KG1 (cell line): ENCODE data around the gene PTPA.

Experiments used
- DNase-seq: peaks from one replicate; lab custom pipeline; 2025; lab: John Stamatoyannopoulos, UW

Gene PTPA

DNA sequence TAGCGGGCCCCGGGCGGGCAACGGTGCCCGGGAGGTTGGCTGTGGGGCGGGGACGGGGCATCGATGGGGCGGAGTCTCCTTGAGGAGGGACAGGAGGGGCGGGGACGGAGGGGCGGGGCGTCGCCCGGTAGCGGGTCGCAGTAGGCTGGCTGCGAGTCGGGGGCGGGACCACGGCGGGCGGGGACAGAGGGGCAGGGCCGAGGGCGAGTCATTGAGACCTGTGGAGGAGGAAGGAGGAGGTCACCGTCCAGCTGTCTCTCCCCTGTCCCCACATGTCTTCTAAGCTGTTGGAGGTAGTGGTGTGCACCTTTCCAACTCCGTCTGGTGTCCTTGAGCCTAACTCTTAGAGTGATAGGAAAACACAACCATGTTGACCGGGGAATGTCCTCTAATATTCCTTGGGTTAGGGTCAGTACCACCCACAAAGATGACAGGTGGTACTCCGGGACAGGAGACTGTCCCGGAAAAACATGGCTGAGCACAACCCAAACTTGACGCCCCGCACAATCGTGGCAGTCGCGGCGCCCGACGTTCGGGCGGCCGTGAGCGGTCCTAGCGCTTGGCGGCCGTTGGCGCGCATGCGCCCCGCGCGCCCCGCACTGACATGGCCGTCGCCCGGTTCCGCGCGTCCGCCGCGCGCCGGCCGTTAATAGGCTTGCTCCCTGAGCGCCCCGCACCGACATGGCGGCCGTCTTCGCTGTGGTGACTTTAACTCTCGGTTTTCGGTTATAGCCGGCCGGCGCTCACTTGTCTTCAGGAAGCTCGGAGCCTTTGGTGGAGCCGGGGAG, at the start of gene PTPA, which contains the start of gene CRAT:
Gene PTPA, plus strand, starts transcription at position 676 of the 788 bp plus-strand sequence. CDS start 186 bp downstream, outside the sequence.
Gene CRAT, minus strand, starts transcription at position 54 of the 788 bp plus-strand sequence. CDS start 284 bp downstream, outside the sequence.
- peak; percentile 87 for DNase-seq

DNA sequence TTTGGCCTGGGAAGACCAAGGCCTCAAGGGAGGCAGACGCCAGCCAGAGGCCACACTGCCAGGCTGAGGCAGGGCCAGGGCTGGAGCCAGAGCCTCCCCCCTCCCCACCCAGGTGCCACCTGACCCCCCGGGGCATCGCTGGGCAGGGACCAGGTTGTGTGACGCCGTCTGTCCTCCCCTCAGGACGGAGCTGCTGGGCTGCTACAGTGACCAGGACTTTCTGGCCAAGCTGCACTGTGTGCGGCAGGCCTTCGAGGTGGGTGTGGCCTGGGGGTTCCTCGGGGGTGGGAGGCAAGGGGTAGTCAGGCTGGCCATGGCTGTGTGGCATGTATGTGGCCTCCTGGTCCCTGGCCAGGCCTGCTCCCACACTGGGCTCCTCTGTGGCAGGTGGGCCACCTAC, 48.2 kb upstream of the PTPA start:
- DNase-seq = no peak

DNA sequence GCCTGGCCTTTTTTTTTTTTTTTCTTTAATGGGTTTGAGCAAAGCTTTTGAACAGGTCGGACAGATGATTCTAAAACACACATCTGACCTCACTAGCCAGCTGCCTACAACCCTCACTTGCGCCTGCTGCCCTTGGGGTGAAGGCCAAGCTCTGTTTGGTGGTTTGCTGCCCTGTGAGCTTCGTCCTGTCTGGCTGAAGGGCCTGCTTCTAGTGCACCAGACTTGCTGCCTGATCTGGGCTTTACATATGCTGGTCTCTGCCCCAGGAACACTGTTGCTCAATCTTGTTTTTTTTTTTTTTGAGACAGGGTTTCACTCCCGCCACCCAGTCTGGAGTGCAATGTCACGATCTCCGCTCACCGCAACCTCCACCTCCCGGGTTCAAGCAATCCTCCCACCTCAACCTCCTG, 46.7 kb upstream of the PTPA start:
- DNase-seq = no peak

DNA sequence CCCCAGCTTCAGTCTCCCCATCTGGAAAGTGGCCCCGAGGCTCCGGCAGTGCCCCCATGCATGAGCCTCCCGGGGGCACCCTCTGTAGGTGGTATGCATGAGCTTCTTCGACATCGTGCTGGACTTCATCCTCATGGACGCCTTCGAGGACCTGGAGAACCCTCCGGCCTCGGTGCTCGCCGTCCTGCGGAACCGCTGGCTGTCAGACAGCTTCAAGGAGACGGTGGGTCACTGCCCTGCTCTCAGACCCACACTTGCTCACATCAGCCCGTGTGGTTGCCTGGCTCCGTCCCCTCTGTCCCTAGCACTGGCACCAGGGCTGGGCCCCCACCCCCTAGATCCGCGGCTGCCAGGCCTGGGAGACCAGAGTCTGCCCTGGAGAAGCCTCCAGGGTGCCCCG, 43.1 kb upstream of the PTPA start:
- no peak for DNase-seq

DNA sequence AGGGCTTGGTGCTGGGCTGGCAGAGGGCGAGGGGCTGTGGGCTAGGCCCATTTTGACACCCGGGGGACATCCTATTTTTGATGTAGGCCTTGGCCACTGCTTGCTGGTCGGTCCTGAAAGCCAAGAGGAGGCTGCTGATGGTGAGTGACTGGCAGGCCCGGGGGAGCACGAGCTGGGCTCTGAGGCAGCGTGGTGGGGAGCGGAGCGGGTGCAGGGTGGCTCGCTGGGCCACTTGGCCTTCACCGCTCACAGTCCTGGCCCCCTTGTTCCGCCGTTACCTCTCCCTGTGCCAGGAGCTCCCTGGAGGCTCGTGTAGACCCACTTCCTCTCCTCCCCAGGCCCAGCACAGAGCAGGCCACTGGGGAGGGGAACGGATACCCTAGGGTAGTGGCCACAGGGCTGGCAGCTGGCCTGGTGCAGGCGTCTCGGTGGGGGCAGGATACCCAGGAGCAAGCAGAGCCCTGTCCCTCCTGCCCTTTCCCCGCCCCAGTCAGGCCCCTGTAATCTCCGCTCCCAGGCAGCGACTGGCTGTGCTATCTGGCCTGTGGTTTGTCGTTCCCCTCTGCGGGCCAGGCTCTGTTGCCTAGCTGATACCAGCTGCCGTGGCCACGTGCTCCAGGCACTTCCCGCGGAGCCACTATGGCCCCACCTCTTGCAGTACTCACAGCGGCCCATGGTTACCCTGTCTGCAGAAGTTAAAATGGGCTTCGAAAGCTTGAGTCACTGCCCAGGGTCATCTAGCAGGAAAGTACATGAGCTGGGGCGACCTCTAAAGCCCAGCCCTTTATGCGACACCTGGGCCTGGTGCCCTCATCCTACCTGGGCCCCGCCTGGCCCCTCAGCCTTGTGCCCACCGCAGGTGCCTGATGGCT, 42.0 kb upstream of the PTPA start:
- peak; percentile 11 for DNase-seq

DNA sequence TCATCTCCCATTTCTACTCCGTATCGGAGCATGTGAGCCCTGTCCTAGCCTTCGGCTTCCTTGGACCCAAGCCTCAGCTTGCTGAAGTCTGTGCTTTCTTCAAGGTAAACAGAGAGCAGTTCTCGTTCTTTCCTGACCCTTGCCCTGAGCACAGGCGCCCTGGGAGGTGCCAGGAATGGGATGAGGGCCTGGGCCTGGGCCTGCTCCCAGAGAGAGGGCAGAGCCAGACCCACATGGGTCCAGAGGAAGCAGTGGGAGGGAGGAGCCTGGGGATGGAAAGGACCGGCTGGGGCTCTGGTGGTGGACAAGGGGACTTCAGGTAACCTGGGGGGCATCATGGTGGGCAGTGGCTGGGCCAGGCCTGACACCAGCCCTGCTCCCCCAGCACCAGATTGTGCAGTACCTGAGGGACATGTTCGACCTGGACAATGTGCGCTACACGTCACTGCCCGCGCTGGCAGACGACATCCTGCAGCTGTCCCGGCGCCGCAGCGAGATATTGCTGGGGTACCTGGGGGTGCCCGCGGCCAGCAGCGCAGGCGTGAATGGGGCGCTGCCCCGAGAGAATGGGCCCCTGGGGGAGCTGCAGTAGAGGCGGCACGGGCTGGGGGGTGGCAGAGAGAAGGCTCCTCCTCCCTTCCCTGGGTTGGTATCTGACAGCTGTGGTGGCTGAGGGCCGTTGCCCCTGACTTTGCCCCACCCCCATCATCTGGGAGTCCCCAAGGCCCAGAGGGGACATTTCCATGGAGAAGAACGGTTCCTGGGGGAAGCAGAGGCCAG, 41.2 kb upstream of the PTPA start:
- no peak for DNase-seq

DNA sequence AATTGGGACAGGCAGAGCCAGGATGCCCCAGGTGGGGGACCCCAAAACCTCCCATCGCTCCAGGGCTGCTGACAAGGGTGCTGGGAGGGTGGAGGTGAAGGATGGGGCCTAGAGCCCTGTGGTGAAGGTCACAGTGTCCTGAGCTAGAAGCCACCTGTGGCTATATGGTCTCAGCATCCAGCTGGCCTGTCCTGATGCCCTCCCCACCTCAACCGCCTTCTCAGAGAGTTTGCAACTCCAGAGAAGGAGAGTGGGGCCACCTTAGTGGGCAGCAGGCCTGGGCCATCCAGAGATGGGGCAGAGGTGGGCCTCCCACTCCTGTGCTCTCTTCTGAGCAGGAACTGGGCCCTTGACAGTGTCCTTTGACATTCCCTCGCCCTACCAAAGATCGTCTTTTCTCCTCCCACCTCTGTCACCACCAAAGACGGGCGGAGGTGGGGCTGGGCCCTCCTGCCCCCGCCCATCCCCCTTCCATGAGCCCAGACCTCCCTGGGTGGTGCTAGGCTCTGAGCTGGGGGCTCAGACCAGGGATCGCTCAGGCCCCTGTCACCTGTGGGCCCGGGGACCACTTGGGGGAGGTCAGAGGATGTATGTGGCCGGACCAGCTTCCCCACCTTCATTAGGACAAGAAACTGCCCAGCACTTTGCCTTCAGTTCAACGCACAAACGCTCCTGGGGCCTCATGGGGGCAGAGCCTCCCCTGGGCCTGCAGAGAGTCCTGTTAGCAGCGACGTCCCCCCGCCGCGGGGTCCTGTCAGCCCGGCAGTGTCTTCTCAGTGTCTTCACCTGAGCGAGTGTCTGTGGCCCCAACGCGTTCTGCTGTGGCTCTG, 40.3 kb upstream of the PTPA start:
- DNase-seq = no peak

DNA sequence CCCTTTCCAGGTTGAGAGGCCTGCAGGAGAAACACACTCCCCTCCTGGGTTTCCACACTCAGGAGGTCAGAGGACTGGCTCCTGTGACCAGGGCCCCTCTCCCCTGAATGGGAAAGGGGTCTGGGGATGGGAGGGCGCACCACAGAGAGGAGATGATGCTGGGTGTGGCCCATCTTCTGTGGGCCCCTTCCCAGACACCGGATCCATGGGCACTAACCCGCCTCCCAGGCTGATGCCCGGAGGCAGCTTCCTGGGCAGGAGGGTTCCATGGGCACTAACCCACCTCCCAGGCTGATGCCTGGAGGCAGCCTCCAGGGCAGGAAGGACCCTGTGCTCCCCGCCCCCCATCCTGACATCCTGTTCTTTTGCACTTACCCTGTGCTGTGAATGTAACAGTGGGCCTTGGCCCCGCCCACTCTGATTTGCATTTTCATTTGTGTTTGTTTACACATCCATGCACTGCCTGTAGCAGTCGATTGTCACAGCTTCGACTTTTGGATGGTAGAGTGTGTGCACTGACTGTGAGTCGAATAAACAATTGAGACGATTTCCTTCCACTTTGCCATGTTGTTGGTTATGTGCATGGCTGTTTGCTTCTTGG, 39.6 kb upstream of the PTPA start:
- no peak for DNase-seq

DNA sequence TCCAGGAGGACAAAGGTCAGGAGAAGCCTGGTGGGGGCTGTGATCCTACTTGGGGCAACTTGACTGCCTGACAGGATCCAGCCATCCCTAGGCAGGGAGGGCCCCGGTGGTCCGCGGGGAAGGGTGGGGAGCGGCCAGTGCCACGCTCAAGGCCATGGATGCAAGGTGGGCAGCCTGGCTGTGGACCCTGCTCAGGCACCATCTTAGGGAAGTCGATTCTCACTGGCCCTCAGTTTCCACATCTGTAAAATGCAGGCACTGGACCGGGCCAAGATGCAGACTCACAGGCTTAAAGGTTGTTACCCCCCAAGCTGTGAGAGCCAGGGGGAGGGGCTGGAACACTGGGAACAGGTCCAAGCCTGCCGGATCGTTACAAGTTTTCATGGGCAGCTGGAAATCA, 39.0 kb upstream of the PTPA start:
- no peak for DNase-seq

DNA sequence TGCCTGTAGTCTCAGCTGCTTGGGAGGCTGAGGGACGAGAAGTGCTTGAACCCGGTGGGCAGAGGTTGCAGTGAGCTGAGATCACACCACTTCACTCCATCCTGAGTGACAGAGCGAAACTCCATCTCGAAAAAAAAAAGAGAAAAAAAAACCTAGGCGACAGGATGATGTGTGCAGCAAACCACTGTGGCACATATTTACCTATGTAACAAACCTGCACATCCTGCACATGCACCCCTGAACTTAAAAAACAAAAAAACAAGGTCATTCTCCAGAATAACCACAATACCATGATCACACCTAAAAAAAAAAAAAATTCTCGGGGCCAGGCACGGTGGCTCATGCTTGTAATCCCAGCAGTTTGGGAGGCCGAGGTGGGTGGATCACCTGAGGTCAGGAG, 37.8 kb upstream of the PTPA start:
- no peak for DNase-seq

DNA sequence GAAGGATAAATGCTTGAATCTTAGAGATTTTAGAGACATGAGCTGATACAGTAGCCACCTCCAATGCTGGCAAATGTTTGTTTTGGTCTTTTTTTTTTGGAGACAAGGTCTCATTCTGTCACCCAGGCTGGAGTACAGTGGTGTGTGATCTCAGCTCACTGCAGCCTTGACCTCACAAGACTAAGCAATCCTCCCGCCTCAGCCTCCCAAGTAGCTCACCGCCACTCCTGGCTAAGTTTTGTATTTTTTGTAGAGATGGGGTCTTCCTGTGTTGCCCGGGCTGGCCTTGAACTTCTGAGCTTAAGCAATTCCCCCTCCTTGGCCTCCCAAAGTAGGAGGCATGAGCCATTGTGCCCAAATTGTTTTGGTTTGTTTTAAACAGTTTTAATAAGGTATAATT, 37.1 kb upstream of the PTPA start:
- no peak for DNase-seq

DNA sequence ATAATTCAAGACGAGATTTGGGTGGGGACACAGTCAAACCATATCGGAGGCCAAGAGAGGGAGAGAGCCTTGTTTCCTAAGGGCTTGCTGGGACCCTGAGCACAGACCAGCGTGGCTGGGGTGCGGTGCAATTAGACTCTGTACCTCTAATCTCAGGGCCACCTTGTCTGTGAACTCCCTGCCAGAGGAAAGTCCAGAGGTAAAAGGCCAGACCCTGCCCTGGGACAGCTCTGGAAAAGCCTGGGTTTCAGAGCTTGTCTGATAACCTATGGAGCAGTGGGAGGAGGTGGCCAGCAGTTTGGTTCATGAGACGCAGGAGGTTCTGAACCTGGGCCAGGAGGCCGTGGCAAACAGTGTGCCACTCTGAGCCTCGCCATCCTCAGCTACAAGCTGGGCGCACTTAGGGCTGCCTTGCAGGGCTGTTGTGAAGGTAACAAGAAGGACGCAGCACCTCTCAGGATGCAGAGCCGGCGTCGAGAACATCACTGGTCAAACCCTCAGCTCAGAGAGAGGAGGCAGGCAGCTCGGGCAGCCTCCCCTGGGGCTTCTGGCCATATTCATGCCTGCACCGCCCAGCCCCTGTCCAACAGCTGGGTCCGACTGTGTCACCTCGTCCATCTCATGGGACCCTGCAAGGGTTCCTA, 35.1 kb upstream of the PTPA start:
- no peak for DNase-seq

DNA sequence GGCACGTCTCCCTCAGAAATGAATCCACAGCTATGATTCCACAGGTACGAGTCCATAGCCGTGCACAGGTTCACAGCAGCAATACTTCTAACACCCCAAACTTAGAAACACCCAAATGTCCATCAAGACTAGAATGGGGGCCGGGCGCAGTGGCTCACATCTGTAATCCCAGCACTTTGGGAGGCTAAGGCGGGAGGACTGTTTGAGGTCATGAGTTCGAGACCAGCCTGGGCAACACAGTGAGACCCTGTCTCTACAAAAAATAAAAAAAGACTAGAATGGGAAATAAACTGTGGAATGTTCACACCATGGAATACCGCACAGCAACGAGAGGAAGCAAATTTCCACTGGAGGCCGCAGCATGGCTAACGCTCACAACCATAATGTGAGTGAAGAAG, 34.6 kb upstream of the PTPA start:
- no peak for DNase-seq

DNA sequence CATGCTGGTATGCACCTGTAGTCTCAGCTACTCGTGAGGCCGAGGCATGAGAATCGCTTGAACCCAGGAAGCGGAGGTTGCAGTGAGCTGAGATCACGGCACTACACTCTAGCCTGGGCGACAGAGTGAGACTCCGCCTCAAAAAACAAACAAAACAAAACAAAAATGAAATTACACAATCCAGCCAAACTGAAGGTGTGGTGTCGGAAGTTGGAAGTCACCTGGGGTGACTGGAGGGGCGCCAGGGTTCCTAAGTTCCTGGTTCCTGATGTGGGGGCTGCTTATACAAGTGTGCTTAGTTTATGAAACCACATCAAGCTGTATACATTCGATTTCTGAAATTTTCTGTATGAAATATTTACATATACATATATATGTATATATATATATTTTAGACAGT, 34.0 kb upstream of the PTPA start:
- no peak for DNase-seq

DNA sequence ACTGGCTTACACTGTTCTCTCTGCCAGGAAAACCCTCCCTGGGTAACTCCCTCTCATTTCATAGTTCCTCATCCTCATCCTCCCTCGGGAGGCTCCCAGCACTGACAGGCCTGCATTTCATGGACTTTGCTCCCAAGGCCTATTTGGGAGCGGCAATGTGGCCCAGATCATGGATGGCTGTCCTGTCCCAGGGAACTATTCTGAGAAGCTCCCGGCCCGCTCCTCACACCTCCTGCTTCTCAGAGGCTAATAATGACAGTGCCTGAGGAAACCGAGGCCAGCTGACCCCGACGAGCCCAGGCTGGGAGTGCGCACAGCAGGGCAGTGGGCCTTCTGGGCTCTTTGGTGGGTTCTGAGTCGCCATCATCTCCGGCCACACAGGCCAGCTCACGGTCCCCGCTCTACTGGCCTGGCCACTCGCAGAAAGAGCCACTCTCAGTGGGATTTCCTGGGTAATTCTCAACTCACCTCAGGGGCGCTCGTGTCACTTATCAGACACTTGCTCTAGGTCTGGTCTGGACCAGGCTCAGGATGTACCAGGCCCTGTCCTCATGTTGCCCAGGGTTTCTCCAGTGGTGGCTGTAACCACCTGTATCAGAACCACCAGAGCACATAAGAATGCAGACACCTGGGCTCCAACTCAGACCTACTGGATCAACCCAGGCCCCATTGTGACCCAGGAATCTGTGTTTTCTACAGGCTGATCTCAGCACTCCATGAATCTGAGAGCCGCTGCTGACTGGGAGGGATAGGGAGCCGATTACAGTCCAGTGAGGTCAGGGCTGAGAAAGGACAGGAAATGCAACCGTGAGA, 32.3 kb upstream of the PTPA start:
- no peak for DNase-seq

DNA sequence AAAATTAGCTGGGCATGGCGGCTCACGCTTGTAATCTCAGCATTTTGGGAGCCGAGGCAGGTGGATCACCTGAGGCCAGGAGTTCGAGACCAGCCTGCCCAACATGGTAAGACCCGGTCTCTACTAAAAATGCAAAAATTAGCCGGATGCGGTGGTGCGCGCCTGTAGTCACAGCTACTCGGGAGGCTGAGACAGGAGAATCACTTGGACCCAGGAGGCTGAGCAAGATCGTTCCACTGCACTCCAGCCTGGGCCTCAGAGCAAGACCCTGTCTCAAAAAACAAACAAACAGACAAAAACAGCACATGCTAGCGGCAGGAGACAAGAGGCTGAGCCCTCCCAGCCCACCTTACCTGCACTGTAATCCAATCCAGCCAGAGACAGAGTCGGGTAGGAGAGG, 31.4 kb upstream of the PTPA start:
- DNase-seq = no peak

DNA sequence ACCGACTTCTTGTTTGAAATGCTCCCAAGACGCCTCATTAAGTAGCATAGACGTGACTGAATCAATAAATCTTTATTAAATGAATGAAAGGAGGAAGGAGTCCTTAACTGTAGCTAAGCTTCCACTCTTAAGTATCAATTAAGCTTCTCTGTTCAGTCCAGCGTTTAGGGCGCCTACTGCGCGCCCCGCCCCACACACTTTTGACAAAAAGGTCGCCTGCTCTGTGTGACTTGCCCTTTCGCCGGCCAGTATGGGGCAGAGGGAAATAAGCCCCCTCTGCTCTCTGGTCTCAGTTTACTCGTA, 31.0 kb upstream of the PTPA start:
- no peak for DNase-seq

DNA sequence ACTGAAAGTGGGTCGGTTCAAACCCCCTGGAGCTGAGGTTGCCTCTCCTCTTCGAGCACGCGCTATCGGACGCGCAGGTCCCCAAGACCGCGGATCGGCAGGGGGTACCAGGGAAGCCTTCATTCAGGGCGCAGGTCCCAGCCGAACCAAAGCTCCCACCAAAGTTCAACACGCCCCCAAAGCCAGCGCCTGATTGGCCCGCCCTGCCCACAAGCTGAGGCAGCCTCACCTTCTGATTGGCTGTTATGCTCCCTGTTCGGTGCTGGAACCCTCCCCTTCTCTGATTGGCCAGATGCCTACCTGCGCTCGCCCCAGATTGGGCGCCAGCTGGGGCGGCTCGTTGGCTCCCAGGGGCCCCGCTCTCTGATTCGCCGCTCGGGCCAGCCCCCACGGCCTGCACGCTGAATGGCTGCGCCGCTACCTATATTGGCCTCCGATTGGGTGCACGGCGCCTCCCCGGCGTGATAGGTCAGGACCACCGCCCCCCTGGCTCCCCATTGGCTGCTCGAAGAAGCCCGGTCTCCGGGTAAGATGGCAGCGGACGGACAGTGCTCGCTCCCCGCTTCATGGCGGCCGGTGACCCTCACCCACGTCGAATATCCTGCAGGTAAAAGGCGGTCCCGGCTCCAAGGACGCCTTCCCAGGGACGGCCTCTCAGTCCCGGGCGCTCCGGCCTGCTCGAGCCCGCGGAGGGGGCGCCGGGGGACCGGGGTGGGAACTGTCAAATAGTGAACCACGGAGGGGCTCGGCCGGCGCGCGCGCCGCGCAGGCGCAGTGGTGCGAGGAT, 30.4 kb upstream of the PTPA start, which contains the start of gene DOLPP1:
Gene DOLPP1, plus strand, starts transcription at position 511 of the 787 bp plus-strand sequence. Its CDS starts 21 bp downstream, at position 532.
- peak; percentile 96 for DNase-seq

DNA sequence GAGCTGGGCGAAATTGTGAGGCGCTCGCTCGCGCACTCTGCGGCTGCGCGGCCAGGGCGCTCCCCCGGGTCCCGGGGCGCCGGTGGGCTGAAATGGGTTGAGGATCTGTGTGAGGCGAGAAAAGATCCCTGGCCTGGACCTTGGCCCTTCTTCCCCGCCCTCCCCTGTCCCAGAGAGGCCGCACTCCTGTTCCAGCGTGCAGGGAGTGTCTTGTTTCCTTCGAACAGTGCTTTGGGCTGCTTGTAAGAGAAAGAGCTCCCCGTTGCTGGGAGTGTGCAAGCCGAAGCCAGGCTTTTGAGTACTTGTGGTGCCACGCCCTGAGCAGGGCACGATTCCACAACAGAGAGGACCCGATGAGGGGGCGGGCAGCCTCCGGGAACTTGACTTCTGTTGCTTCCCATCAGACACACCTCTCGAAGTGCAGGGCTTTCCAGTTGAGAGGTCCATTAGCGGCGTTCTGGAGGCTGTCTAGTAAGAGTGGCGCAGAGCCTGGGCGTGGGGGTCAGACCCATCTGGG, 29.8 kb upstream of the PTPA start:
- DNase-seq = no peak
